K562 (cell line): Measurements from ENCODE around the gene RFX7. TPM values are rescaled to one million over a fixed set of nuclear protein-coding genes. Genes with fewer than 3 reads are reported as not detected.
A peak's percentile ranks its signal among the peaks of the same experiment; 100 is the strongest.

ENCODE experiments used
- BHLHE40 ChIP-seq: IDR thresholded peaks from 2 replicates; pipeline ENCODE4 v1.6.1; 2011; ENCODE audit warnings: low read length, improper control_type of control experiment
- BRD4 ChIP-seq: fragments of 200-600 bp; sonication (generic); IDR thresholded peaks from 2 replicates; pipeline ENCODE4 v1.6.1; 2017; ENCODE audit warnings: inconsistent platforms
- FOSL1 ChIP-seq: fragments of 200-800 bp; sonication (Bioruptor generic); conservative IDR thresholded peaks from 2 replicates; pipeline ENCODE4 v1.6.1; 2016; ENCODE audit warnings: missing genetic modification characterization, missing compliant biosample characterization
- HMG20A ChIP-seq: fragments of 450-650 bp; formaldehyde crosslinking; conservative IDR thresholded peaks from 2 replicates; pipeline ENCODE4 v1.4.0; 2020; ENCODE audit warnings: mild to moderate bottlenecking, mixed read lengths
- IRF2 ChIP-seq: sonication (generic); formaldehyde crosslinking; IDR thresholded peaks from 2 replicates; pipeline ENCODE4 v1.8.1; 2022; ENCODE audit warnings: mild to moderate bottlenecking, missing genetic modification reagents
- JUND ChIP-seq, 2 experiments: IDR thresholded peaks; 2 replicates in 1 of 2; 3 replicates in 1 of 2; pipeline ENCODE4 v1.6.1; 2011; ENCODE audit warnings: borderline replicate concordance in 2 of 2, low read depth in 2 of 2, low read length in 2 of 2, improper control_type of control experiment in 1 of 2, missing biosample characterization in 1 of 2, missing genetic modification characterization in 1 of 2, missing genetic modification reagents in 1 of 2
- PTBP1 ChIP-seq: fragments of 200-400 bp; formaldehyde crosslinking; IDR thresholded peaks from 2 replicates; pipeline ENCODE4 v1.6.1; 2017; ENCODE audit warnings: low read depth, low read length
- RBM22 ChIP-seq: fragments of 200-400 bp; formaldehyde crosslinking; IDR thresholded peaks from 2 replicates; pipeline ENCODE4 v1.6.1; 2018; ENCODE audit warnings: low read length, low read depth; ENCODE audit not compliant: poor library complexity, severe bottlenecking
- RFX5 ChIP-seq: IDR thresholded peaks from 2 replicates; pipeline ENCODE4 v1.6.1; 2011; ENCODE audit warnings: low read depth, mild to moderate bottlenecking, improper control_type of control experiment, low read length
- SUPT5H ChIP-seq: fragments of 450-650 bp; IDR thresholded peaks from 2 replicates; pipeline ENCODE4 v1.6.1; 2016
- YY1 ChIP-seq, 3 experiments: IDR thresholded peaks; 2 replicates each; pipeline ENCODE4 v1.6.1; 2011; ENCODE audit warnings: low read length in 2 of 3, mild to moderate bottlenecking in 2 of 3, moderate library complexity in 2 of 3, borderline replicate concordance in 1 of 3, control low read depth in 1 of 3, low read depth in 1 of 3; ENCODE audit not compliant: insufficient read depth in 3 of 3, insufficient replicate concordance in 2 of 3, control insufficient read depth in 1 of 3, insufficient read length in 1 of 3; ENCODE audit errors: extremely low read depth in 1 of 3
- ZNF184 ChIP-seq: sonication (generic); formaldehyde crosslinking; IDR thresholded peaks from 2 replicates; pipeline ENCODE4 v1.5.0; 2020; ENCODE audit warnings: missing genetic modification reagents
- ZNF217 ChIP-seq: sonication (generic); formaldehyde crosslinking; IDR thresholded peaks from 2 replicates; pipeline ENCODE4 v1.8.0; 2022; ENCODE audit warnings: mild to moderate bottlenecking, missing genetic modification reagents
- ZNF354B ChIP-seq: fragments of 250-450 bp; sonication (Bioruptor Pico); IDR thresholded peaks from 2 replicates; pipeline ENCODE4 v1.4.0; 2020
- ZNF444 ChIP-seq: fragments of 250-450 bp; sonication (Bioruptor Pico); IDR thresholded peaks from 2 replicates; pipeline ENCODE4 v1.4.0; 2020; ENCODE audit warnings: mild to moderate bottlenecking, moderate library complexity
- ZNF699 ChIP-seq: fragments of 250-450 bp; sonication (Bioruptor Pico); IDR thresholded peaks from 2 replicates; pipeline ENCODE4 v1.8.0; 2021; ENCODE audit warnings: mild to moderate bottlenecking, moderate library complexity; ENCODE audit not compliant: insufficient replicate concordance
- ZZZ3 ChIP-seq: fragments of 450-650 bp; IDR thresholded peaks from 2 replicates; pipeline ENCODE4 v1.6.1; 2016; ENCODE audit warnings: antibody characterized with exemption, mild to moderate bottlenecking, moderate library complexity
- polyA plus RNA-seq, 8 experiments: library from polyadenylated mRNA; depleted of rRNA in 4 of 8; stranded (reverse) in 5 of 8; unstranded in 3 of 8; fragments of >200 nt; fragmentation: Nextera tagmentation in 2 of 8; fragmentation: Illumina TruSeq in 1 of 8; extraction: Ambion mirVana in 2 of 8; extraction: Trizol in 1 of 8; gene quantifications; 2 replicates each; pipeline versions ENCODE4 v1.2.1 to v1.2.3, GENCODE V29; 2011 to 2014; ENCODE audit warnings: inconsistent platforms in 1 of 8, missing spikeins in 1 of 8
- total RNA-seq, 7 experiments: library from RNA; depleted of rRNA in 6 of 7; stranded (reverse); fragments of >200 nt in 6 of 7; fragmentation: Illumina TruSeq in 2 of 7; extraction: Trizol in 2 of 7; gene quantifications; 2 replicates each; pipeline versions ENCODE4 v1.2.1 to v1.2.3, GENCODE V29; 2011 to 2021; ENCODE audit warnings: low replicate concordance in 1 of 7
- TF ChIP-seq, protein P1 (sequence below): sonication (generic); formaldehyde crosslinking; IDR thresholded peaks from 2 replicates; pipeline ENCODE4 v1.8.1; 2023; ENCODE audit warnings: mild to moderate bottlenecking, missing genetic modification reagents, moderate library complexity
- TF ChIP-seq, protein P2 (sequence below): sonication (generic); formaldehyde crosslinking; IDR thresholded peaks from 2 replicates; pipeline ENCODE4 v1.8.0; 2022; ENCODE audit warnings: mild to moderate bottlenecking, missing genetic modification reagents
- TF ChIP-seq, protein P3 (sequence below): fragments of 450-650 bp; IDR thresholded peaks from 2 replicates; pipeline ENCODE4 v1.6.1; 2016; ENCODE audit warnings: mild to moderate bottlenecking
- TF ChIP-seq, protein P4 (sequence below), 2 experiments: IDR thresholded peaks in 1 of 2; conservative IDR thresholded peaks in 1 of 2; 2 replicates each; pipeline ENCODE4 v1.6.1; 2016; ENCODE audit warnings: low read depth in 2 of 2, mild to moderate bottlenecking in 1 of 2, missing compliant biosample characterization in 1 of 2, missing genetic modification characterization in 1 of 2, moderate library complexity in 1 of 2

Gene RFX7
- total and polyA plus RNA-seq, 9 of the 15 experiments (the other 6 are each of a cell fraction or from before 2014, with no cell fraction given), result 2.4 to 17.9 (median 6.3) TPM

DNA sequence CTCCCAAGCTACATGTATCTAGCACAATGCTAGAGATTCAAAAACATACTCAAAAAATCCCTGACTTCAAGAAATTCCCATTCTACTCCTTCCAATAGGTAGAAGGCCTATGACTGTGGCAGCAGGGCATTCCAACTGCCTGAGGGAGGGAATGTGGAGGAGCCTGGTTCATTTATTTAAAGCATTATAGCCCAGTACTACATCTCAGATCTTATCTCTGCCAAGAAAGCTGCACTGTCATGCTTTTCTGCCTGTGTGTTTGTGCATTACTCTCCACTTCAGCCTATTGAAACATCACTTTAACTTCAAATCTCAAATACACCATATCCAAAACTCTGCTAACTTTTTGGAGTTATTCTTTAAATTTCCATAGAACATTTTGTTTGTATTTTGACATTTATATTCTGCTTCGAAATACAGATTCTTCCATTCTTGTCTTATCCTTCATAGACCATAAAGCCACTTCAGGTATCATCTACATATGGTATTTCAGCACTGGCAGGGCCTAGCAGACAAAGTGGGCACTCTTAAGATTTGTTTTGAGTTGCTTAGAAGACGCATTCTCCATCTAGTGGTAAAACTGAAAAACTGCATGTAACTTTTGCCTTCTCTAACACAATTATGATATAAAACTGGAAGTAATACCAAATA, 191.2 kb downstream of the RFX7 start (continued):
- TF ChIP-seq, protein P1, sequence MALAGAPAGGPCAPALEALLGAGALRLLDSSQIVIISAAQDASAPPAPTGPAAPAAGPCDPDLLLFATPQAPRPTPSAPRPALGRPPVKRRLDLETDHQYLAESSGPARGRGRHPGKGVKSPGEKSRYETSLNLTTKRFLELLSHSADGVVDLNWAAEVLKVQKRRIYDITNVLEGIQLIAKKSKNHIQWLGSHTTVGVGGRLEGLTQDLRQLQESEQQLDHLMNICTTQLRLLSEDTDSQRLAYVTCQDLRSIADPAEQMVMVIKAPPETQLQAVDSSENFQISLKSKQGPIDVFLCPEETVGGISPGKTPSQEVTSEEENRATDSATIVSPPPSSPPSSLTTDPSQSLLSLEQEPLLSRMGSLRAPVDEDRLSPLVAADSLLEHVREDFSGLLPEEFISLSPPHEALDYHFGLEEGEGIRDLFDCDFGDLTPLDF (CRISPR knock-in tag), result no peak
- no peak for TF ChIP-seq RFX5
- no peak for TF ChIP-seq RBM22
- TF ChIP-seq, protein P2, sequence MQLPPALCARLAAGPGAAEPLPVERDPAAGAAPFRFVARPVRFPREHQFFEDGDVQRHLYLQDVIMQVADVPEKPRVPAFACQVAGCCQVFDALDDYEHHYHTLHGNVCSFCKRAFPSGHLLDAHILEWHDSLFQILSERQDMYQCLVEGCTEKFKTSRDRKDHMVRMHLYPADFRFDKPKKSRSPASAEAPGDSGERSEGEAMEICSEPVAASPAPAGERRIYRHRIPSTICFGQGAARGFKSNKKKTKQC, result no peak
- TF ChIP-seq, protein P3, sequence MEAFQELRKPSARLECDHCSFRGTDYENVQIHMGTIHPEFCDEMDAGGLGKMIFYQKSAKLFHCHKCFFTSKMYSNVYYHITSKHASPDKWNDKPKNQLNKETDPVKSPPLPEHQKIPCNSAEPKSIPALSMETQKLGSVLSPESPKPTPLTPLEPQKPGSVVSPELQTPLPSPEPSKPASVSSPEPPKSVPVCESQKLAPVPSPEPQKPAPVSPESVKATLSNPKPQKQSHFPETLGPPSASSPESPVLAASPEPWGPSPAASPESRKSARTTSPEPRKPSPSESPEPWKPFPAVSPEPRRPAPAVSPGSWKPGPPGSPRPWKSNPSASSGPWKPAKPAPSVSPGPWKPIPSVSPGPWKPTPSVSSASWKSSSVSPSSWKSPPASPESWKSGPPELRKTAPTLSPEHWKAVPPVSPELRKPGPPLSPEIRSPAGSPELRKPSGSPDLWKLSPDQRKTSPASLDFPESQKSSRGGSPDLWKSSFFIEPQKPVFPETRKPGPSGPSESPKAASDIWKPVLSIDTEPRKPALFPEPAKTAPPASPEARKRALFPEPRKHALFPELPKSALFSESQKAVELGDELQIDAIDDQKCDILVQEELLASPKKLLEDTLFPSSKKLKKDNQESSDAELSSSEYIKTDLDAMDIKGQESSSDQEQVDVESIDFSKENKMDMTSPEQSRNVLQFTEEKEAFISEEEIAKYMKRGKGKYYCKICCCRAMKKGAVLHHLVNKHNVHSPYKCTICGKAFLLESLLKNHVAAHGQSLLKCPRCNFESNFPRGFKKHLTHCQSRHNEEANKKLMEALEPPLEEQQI, result no peak
- TF ChIP-seq ZNF699 (CRISPR knock-in tag), result no peak
- no peak for TF ChIP-seq ZNF354B (CRISPR knock-in tag)
- no peak for TF ChIP-seq ZNF217
- TF ChIP-seq, protein P4, sequence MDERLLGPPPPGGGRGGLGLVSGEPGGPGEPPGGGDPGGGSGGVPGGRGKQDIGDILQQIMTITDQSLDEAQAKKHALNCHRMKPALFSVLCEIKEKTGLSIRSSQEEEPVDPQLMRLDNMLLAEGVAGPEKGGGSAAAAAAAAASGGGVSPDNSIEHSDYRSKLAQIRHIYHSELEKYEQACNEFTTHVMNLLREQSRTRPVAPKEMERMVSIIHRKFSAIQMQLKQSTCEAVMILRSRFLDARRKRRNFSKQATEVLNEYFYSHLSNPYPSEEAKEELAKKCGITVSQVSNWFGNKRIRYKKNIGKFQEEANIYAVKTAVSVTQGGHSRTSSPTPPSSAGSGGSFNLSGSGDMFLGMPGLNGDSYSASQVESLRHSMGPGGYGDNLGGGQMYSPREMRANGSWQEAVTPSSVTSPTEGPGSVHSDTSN (CRISPR knock-in tag; IDR thresholded peaks at IDR 0.05; ENCODE audit: low read depth), result no peak
- TF ChIP-seq, protein P4 (tag; conservative IDR thresholded peaks at IDR 0.05; ENCODE audit: low read depth), result no peak
- no peak for TF ChIP-seq IRF2 (CRISPR knock-in tag)
- no peak for TF ChIP-seq BHLHE40
- TF ChIP-seq ZZZ3, result no peak
- TF ChIP-seq SUPT5H, result no peak
- 0 out of 2 replicates have a peak, but pooled peaks have one; percentile 16 for TF ChIP-seq FOSL1 (tag)
- TF ChIP-seq HMG20A (CRISPR knock-in tag), result no peak
- TF ChIP-seq BRD4, result no peak
- TF ChIP-seq PTBP1, result no peak
- no peak for TF ChIP-seq ZNF444 (CRISPR knock-in tag)
- no peak for TF ChIP-seq JUND (IDR thresholded peaks at IDR 0.05; ENCODE audit: borderline replicate concordance, low read depth, low read length)
- 0 out of 3 replicates have a peak, but pooled peaks have one; percentile 18 for TF ChIP-seq JUND (tag; IDR thresholded peaks at IDR 0.05; ENCODE audit: borderline replicate concordance, low read depth, low read length)
- TF ChIP-seq YY1 (IDR thresholded peaks at IDR 0.05; ENCODE audit: borderline replicate concordance in 1 of 3, control insufficient read depth in 1 of 3, extremely low read depth in 1 of 3, insufficient read depth in 3 of 3, insufficient read length in 1 of 3, insufficient replicate concordance in 2 of 3, low read depth in 1 of 3, low read length in 2 of 3), result no peak
- no peak for TF ChIP-seq ZNF184 (CRISPR knock-in tag)
